CD14-positive monocyte (primary cell): ENCODE data around the gene C5orf15. TPM values are rescaled to one million over a fixed set of nuclear protein-coding genes. Genes with fewer than 3 reads are reported as not detected.

Experiments used
- DNase-seq, 3 donors: peaks; one replicate each; pipeline ENCODE4 v3.0.0-alpha.2; 2011 to 2022
- H2AFZ ChIP-seq: 2 replicates; pipeline ENCODE4 v1.6.0; 2012; ENCODE audit warnings: mild to moderate bottlenecking, low read depth, low read length, inconsistent platforms; ENCODE audit not compliant: insufficient read depth, poor library complexity, severe bottlenecking
- H3K27ac ChIP-seq, 2 donors: 1 replicate in 1 of 2; 2 replicates in 1 of 2; pipeline ENCODE4 v1.5.1; 2012 to 2013; ENCODE audit warnings: low read length in 2 of 2, control low read depth in 1 of 2, inconsistent platforms in 1 of 2, low read depth in 1 of 2, mild to moderate bottlenecking in 1 of 2
- H3K27me3 ChIP-seq, 2 donors: one replicate each; pipeline versions ENCODE4 v1.6.0 to v1.6.1; 2011 to 2013; ENCODE audit warnings: low read length in 2 of 2; ENCODE audit not compliant: control insufficient read depth in 2 of 2, insufficient read depth in 2 of 2
- H3K36me3 ChIP-seq, 2 donors: replicated peaks in 1 of 2; 1 replicate in 1 of 2; 2 replicates in 1 of 2; pipeline versions ENCODE4 v1.5.1 to v1.6.1; 2012 to 2013; ENCODE audit warnings: low read length in 2 of 2, control low read depth in 1 of 2, inconsistent platforms in 1 of 2, mild to moderate bottlenecking in 1 of 2; ENCODE audit not compliant: insufficient read depth in 2 of 2, control insufficient read depth in 1 of 2
- H3K4me1 ChIP-seq, 2 donors: 1 replicate in 1 of 2; 2 replicates in 1 of 2; pipeline versions ENCODE4 v1.5.1 to v1.6.1; 2012 to 2013; ENCODE audit warnings: low read length in 2 of 2, control low read depth in 1 of 2, inconsistent platforms in 1 of 2, mild to moderate bottlenecking in 1 of 2, moderate library complexity in 1 of 2; ENCODE audit not compliant: insufficient read depth in 2 of 2, control insufficient read depth in 1 of 2
- H3K4me2 ChIP-seq: replicated peaks from 2 replicates; pipeline ENCODE3; 2012; ENCODE audit warnings: low read length, moderate library complexity, mild to moderate bottlenecking; ENCODE audit not compliant: poor library complexity, severe bottlenecking; ENCODE audit errors: extremely low read depth
- H3K4me3 ChIP-seq, 3 experiments: fragments of 200-600 bp in 1 of 3; sonication (generic) in 1 of 3; replicated peaks in 1 of 3; 1 replicate in 2 of 3; 2 replicates in 1 of 3; pipeline ENCODE4 v1.5.1; 2011 to 2013; ENCODE audit warnings: low read length in 3 of 3, mild to moderate bottlenecking in 3 of 3, control low read depth in 2 of 3, low read depth in 2 of 3, inconsistent platforms in 1 of 3, moderate library complexity in 1 of 3
- H3K79me2 ChIP-seq: 2 replicates; pipeline ENCODE4 v1.6.0; 2012; ENCODE audit warnings: mild to moderate bottlenecking, control low read depth, inconsistent platforms, low read length, moderate library complexity; ENCODE audit not compliant: insufficient read depth
- H3K9ac ChIP-seq: 2 replicates; pipeline ENCODE4 v1.6.0; 2017; ENCODE audit warnings: low read length, mild to moderate bottlenecking; ENCODE audit not compliant: insufficient read depth, poor library complexity, severe bottlenecking
- H3K9me3 ChIP-seq, 2 donors: replicated peaks in 1 of 2; 1 replicate in 1 of 2; 2 replicates in 1 of 2; pipeline versions ENCODE4 v1.5.1 to v1.6.1; 2012 to 2013; ENCODE audit warnings: low read length in 2 of 2, control low read depth in 1 of 2; ENCODE audit not compliant: control insufficient read depth in 1 of 2, insufficient read depth in 1 of 2
- H4K20me1 ChIP-seq: 2 replicates; pipeline ENCODE4 v1.6.0; 2012; ENCODE audit warnings: mild to moderate bottlenecking, low read length, control low read depth, moderate library complexity; ENCODE audit not compliant: insufficient read depth
- H3K27ac Mint-ChIP-seq, 7 donors: one replicate each; pipeline ENCODE4 v1.8.0; 2020; ENCODE audit warnings: mild to moderate bottlenecking in 7 of 7, mixed read lengths in 7 of 7, moderate library complexity in 6 of 7, inconsistent platforms in 2 of 7
- H3K27me3 Mint-ChIP-seq, 3 donors: one replicate each; pipeline ENCODE4 v1.8.0; 2021 to 2022; ENCODE audit warnings: low read depth in 3 of 3, mild to moderate bottlenecking in 3 of 3, mixed read lengths in 3 of 3, moderate library complexity in 3 of 3, inconsistent platforms in 1 of 3
- H3K36me3 Mint-ChIP-seq, 2 donors: one replicate each; pipeline ENCODE4 v1.8.0; 2020; ENCODE audit warnings: mixed read lengths in 2 of 2, inconsistent platforms in 1 of 2, mild to moderate bottlenecking in 1 of 2
- H3K4me1 Mint-ChIP-seq: one replicate; pipeline ENCODE4 v1.8.0; 2020; ENCODE audit warnings: mild to moderate bottlenecking, mixed read lengths
- H3K4me3 Mint-ChIP-seq, 2 donors: one replicate each; pipeline ENCODE4 v1.8.0; 2020; ENCODE audit warnings: mild to moderate bottlenecking in 2 of 2, mixed read lengths in 2 of 2, moderate library complexity in 1 of 2
- H3K9me3 Mint-ChIP-seq, 7 donors: one replicate each; pipeline ENCODE4 v1.8.0; 2020 to 2022; ENCODE audit warnings: mixed read lengths in 7 of 7, mild to moderate bottlenecking in 6 of 7, moderate library complexity in 6 of 7, inconsistent platforms in 2 of 7
- CTCF ChIP-seq: fragments of 200-600 bp; IDR thresholded peaks from one replicate; pipeline ENCODE4 v1.8.0; 2022; ENCODE audit warnings: antibody characterized with exemption, mild to moderate bottlenecking
- WGBS: methylation state at CpG from one replicate; pipeline ENCODE4 v1.1.5; 2013; ENCODE audit warnings: missing lambda C conversion rate; ENCODE audit not compliant: insufficient coverage; 5-methylcytosine and 5-hydroxymethylcytosine counted together
- intact Hi-C, 2 donors: fragments of 100-400 bp; cut with micrococcal nuclease; formaldehyde crosslinking; loops; one replicate each; pipeline versions ENCODE4 v1.15.0 to v1.15.1; 2023
- polyA plus RNA-seq, 3 donors: library from polyadenylated mRNA; depleted of rRNA in 1 of 3; unstranded in 2 of 3; stranded (reverse) in 1 of 3; fragments of 300-500 nt in 2 of 3; fragments of >200 nt in 1 of 3; fragmentation: Illumina TruSeq in 2 of 3; gene quantifications; 1 replicate in 2 of 3; 2 replicates in 1 of 3; pipeline ENCODE4 v1.2.3, GENCODE V29; 2012 to 2021

C5orf15 gene
- polyA plus RNA-seq, 3 donors, result 38.0 to 59.2 (median 46.9) TPM

GRCh38 chr5:133907075-133907474 lies 61.4 kb downstream of the C5orf15 start:
- no peaks in the 10 kb centered on the region for H3K36me3 Mint-ChIP-seq
- H3K36me3 ChIP-seq, result no peaks in the 10 kb centered on the region
- no peaks in the 10 kb centered on the region for H3K4me1 Mint-ChIP-seq
- H2AFZ ChIP-seq, result no peak overlapping the region
- no peaks in the 10 kb centered on the region for H3K9me3 ChIP-seq
- no peak for TF ChIP-seq CTCF
- H3K4me2 ChIP-seq, result no peak overlapping the region
- intact Hi-C loops, result no loop called here
- no peak overlapping the region for H3K9ac ChIP-seq
- no peak for DNase-seq
- no peak overlapping the region for H3K4me3 Mint-ChIP-seq
- H4K20me1 ChIP-seq, result no peaks in the 10 kb centered on the region
- H3K9me3 Mint-ChIP-seq, result peaks cover 0 to 3% (median 0%) of the 10 kb centered on the region in 7 donors
- WGBS, result 78% methylated on average over 7 of the region's 9 CpGs
- no peaks in the 10 kb centered on the region for H3K27me3 ChIP-seq
- no peak overlapping the region for H3K27ac Mint-ChIP-seq
- H3K27me3 Mint-ChIP-seq, result peaks cover 0 to 4% (median 2%) of the 10 kb centered on the region in 3 donors
- H3K4me3 ChIP-seq, result no peak overlapping the region
- no peaks in the 10 kb centered on the region for H3K4me1 ChIP-seq
- no peaks in the 10 kb centered on the region for H3K79me2 ChIP-seq
- no peak overlapping the region for H3K27ac ChIP-seq

GRCh38 chr5:133906303-133906702 lies 62.1 kb downstream of the C5orf15 start:
- intact Hi-C loops, result no loop called here
- peaks cover 0 to 3% (median 0%) of the 10 kb centered on the region in 7 donors for H3K9me3 Mint-ChIP-seq
- Histone ChIP-seq H4K20me1 (no peaks in the 10 kb centered on the region), H3K4me1 (no peaks in the 10 kb centered on the region), H3K36me3 (no peaks in the 10 kb centered on the region), H3K9ac (no peak overlapping the region), H3K79me2 (no peaks in the 10 kb centered on the region), H3K9me3 (no peaks in the 10 kb centered on the region), H3K4me2 (no peak overlapping the region), H3K27ac (no peak overlapping the region), H3K4me3 (no peak overlapping the region), H2AFZ (no peak overlapping the region), H3K27me3 (no peaks in the 10 kb centered on the region)
- H3K27me3 Mint-ChIP-seq, result peaks cover 0 to 4% (median 2%) of the 10 kb centered on the region in 3 donors
- no peak for DNase-seq
- no peaks in the 10 kb centered on the region for H3K36me3 Mint-ChIP-seq
- H3K27ac Mint-ChIP-seq, result no peak overlapping the region
- no peak for TF ChIP-seq CTCF
- no peaks in the 10 kb centered on the region for H3K4me1 Mint-ChIP-seq
- WGBS, result 67% methylated on average over 3 of the region's 6 CpGs
- no peak overlapping the region for H3K4me3 Mint-ChIP-seq

Other genes starting within 250 kb of the C5orf15 start
- 100 to 1,000 TPM in 1 of 3 donors, 10 to 100 TPM in 2; 59.9 to 107 (median 84.4) TPM for gene VDAC1, start 36.4 kb upstream of the C5orf15 start, polyA plus RNA-seq
- gene TCF7, start 146.1 kb upstream of the C5orf15 start, polyA plus RNA-seq, result under 1 TPM; 0.15 to 0.84 (median 0.83) TPM
- gene SKP1, start 208.3 kb upstream of the C5orf15 start, polyA plus RNA-seq, result 100 to 1,000 TPM; 182 to 787 (median 735) TPM